Ovary (tissue), 9 donors: ENCODE results near the gene ARHGAP44. TPM values are rescaled to one million over a fixed set of nuclear protein-coding genes. Genes with fewer than 3 reads are reported as not detected.
"Not testable (repeated sequence)": the region's sequence is repeated elsewhere in the genome, so short reads cannot be mapped to it uniquely, and the experiment has no call there.

ENCODE experiments used
- DNase-seq, 5 donors: peaks; one replicate each; pipeline ENCODE4 v3.0.0-alpha.2; 2019 to 2020
- H3K27ac ChIP-seq, 2 donors: fragments of 200-600 bp; one replicate each; pipeline versions ENCODE4 v1.5.1 to v1.8.0; 2019 to 2022
- H3K27me3 ChIP-seq: fragments of 200-600 bp; one replicate; pipeline ENCODE4 v1.8.0; 2022
- H3K36me3 ChIP-seq: fragments of 200-600 bp; sonication (generic); one replicate; pipeline ENCODE4 v1.5.1; 2019
- H3K4me1 ChIP-seq: one replicate; pipeline ENCODE4 v1.8.1; 2013; ENCODE audit warnings: mild to moderate bottlenecking, moderate library complexity; ENCODE audit not compliant: insufficient read depth
- H3K4me3 ChIP-seq: fragments of 200-600 bp; sonication (generic); one replicate; pipeline ENCODE4 v1.5.1; 2017
- H3K9me3 ChIP-seq, 2 donors: fragments of 200-600 bp in 1 of 2; sonication (generic) in 1 of 2; one replicate each; pipeline versions ENCODE4 v1.5.1 to v1.8.1; 2013 to 2019; ENCODE audit warnings: mild to moderate bottlenecking in 1 of 2, moderate library complexity in 1 of 2
- EP300 ChIP-seq: sonication (generic); formaldehyde crosslinking; IDR thresholded peaks from one replicate; pipeline ENCODE4 v1.6.1; 2017; ENCODE audit warnings: antibody characterized with exemption
- POLR2A ChIP-seq: fragments of 450-650 bp; IDR thresholded peaks from one replicate; pipeline ENCODE4 v1.6.1; 2017; ENCODE audit warnings: antibody characterized with exemption, mild to moderate bottlenecking, moderate library complexity
- WGBS, 3 donors: extraction: QIAGEN DNeasy Blood & Tissue Kit in 1 of 3; methylation state at CpG; one replicate each; pipeline versions ENCODE4 v1.1.5 to v1.1.7; 2013 to 2017; 5-methylcytosine and 5-hydroxymethylcytosine counted together
- intact Hi-C, 4 donors: fragments of 100-400 bp; cut with DNase I; formaldehyde crosslinking; loops; one replicate each; pipeline versions ENCODE4 v1.11.0 to v1.15.1; 2022 to 2023
- polyA plus RNA-seq, 2 donors: library from polyadenylated mRNA; stranded (reverse); fragments of 200-250 nt in 1 of 2; fragments of 350-450 nt in 1 of 2; fragmentation: Illumina TruSeq in 1 of 2; extraction: RNeasy Lipid Tissue Mini Kit (QIAGEN cat#74804) in 1 of 2; gene quantifications; one replicate each; pipeline ENCODE4 v1.2.3, GENCODE V29; 2013 to 2014
- total RNA-seq, 7 donors: library from RNA; depleted of rRNA in 2 of 7; stranded (reverse); fragments of >200 nt in 2 of 7; fragmentation: NEBNext Ultra II Directional in 3 of 7; extraction: Animal tissue kit (Norgen Biotek cat#: 25700) in 3 of 7; gene quantifications; one replicate each; pipeline versions ENCODE4 v1.1.0 to v1.2.4, GENCODE V29; 2016 to 2023
- TF ChIP-seq, protein P1 (sequence below), 3 donors: fragments of 450-650 bp in 2 of 3; fragments of 200-600 bp in 1 of 3; IDR thresholded peaks; one replicate each; pipeline versions ENCODE4 v1.5.1 to v1.8.0; 2016 to 2022; ENCODE audit warnings: antibody characterized with exemption in 3 of 3, mild to moderate bottlenecking in 1 of 3
- donor health status: DM: no; HTN: no; CAD: no; lungs with moderate emphysema.
- donor health status: DM: no; HTN: no; CAD: no.
- donor health status: Bipolar disorder and iron deficiency.
- donor health status: DM: yes; HTN: yes; CAD: no.
- donor health status: DM: no; HTN: no; CAD: no.
- donor health status: DM: yes; HTN: yes; CAD: no.

ARHGAP44 gene
- total and polyA plus RNA-seq, 9 donors, result 6.8 to 16.5 (median 9.9) TPM

DNA sequence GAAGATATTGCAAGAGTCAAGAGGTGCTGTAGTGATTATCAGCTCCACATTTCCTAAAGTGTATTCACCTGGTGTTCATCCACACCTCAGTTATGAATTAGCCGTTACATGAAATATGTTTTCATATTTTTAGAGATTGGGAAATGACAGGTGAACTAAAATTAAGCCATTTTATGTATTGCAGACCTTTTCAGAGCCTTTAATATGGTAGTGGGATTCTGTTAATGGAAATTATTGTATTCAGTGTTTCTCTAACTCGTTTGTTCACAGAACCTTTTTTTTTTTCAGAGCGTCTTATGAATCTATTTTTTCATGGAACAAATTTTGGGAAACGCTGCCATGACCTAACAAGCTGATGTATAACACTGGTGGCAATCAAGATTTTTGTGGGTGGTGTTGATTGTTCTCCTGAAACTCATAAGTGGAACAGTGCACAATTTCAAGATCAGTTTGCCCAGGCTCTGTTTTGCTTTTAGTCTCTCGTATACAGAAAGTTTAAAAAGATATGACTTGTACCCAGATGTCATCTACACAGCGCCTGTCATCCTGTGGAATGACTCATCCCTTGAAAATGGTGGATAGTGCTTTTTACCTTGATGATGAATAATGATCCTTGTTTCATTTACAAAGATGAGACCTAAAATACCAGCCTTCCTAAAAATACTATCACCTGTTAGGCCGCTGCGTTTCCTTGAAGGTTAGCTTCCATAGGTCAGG is 88.8 kb downstream of the ARHGAP44 start:
- Histone ChIP-seq H3K27ac (no peak overlapping the region), H3K4me3 (no peak overlapping the region), H3K27me3 (no peaks in the 10 kb centered on the region), H3K4me1 (no peaks in the 10 kb centered on the region), H3K9me3 (no peaks in the 10 kb centered on the region), H3K36me3 (no peaks in the 10 kb centered on the region)
- DNase-seq, result no peak
- WGBS, 3 donors, result 78 to 81% (median 81%) methylated on average over 8 of the region's 8 CpGs
- TF ChIP-seq EP300 (no peak), POLR2A (no peak)
- TF ChIP-seq, protein P1, sequence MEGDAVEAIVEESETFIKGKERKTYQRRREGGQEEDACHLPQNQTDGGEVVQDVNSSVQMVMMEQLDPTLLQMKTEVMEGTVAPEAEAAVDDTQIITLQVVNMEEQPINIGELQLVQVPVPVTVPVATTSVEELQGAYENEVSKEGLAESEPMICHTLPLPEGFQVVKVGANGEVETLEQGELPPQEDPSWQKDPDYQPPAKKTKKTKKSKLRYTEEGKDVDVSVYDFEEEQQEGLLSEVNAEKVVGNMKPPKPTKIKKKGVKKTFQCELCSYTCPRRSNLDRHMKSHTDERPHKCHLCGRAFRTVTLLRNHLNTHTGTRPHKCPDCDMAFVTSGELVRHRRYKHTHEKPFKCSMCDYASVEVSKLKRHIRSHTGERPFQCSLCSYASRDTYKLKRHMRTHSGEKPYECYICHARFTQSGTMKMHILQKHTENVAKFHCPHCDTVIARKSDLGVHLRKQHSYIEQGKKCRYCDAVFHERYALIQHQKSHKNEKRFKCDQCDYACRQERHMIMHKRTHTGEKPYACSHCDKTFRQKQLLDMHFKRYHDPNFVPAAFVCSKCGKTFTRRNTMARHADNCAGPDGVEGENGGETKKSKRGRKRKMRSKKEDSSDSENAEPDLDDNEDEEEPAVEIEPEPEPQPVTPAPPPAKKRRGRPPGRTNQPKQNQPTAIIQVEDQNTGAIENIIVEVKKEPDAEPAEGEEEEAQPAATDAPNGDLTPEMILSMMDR (IDR thresholded peaks at IDR 0.05), result no peak
- intact Hi-C loops, result no loop called here

DNA sequence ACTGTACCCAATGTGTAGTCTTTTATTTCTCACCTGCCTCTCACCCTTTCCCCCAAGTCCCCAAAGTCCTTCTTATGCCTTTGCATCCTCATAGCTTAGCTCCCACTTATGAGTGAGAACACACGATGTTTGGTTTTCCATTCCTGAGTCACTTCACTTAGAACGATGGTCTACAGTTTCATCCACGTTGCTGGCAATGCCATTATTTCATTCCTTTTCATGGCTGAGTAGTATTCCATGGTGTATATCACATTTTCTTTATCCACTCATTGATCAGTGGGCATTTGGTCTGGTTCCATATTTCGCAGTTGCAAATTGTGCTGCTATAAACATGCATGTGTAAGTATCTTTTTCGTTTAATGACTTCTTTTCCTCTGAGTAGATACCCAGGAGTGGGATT is 89.8 kb downstream of the ARHGAP44 start:
- H3K4me3 ChIP-seq, H3K36me3 ChIP-seq, H3K27ac ChIP-seq, H3K27me3 ChIP-seq, intact Hi-C loops, H3K4me1 ChIP-seq, H3K9me3 ChIP-seq, DNase-seq: not testable (repeated sequence)
- WGBS, 3 donors, result 90 to 95% (median 94%) methylated on average over 5 of the region's 5 CpGs

DNA sequence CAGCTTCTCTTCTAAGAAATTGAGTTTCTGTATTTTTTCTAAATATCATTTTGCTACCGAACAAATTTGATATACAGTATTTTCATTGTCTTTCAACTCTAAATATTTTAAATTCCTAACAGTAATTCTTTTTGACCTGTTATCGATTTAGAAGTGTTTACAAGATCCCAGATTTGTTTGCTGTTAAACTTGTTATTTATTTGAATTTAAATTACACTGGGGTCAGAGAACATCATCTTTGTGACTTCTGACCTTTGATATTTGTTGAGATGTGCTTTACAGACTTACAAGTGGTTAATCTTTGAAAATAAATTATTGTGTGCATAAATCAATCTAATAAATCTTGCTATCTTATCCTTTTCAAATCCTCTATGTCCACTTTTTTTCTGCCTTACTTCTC is 94.2 kb downstream of the ARHGAP44 start:
- intact Hi-C loops, result no loop called here
- no peaks in the 10 kb centered on the region for H3K4me1 ChIP-seq
- H3K36me3 ChIP-seq, result no peaks in the 10 kb centered on the region
- no peak overlapping the region for H3K4me3 ChIP-seq
- no peak for DNase-seq
- TF ChIP-seq EP300 (no peak), POLR2A (no peak)
- TF ChIP-seq, protein P1 (IDR thresholded peaks at IDR 0.05), result no peak
- no peak overlapping the region for H3K27ac ChIP-seq
- 69 to 74% (median 72%) methylated on average over 2 of the region's 2 CpGs for WGBS, 3 donors
- H3K27me3 ChIP-seq, result no peaks in the 10 kb centered on the region
- no peaks in the 10 kb centered on the region for H3K9me3 ChIP-seq

DNA sequence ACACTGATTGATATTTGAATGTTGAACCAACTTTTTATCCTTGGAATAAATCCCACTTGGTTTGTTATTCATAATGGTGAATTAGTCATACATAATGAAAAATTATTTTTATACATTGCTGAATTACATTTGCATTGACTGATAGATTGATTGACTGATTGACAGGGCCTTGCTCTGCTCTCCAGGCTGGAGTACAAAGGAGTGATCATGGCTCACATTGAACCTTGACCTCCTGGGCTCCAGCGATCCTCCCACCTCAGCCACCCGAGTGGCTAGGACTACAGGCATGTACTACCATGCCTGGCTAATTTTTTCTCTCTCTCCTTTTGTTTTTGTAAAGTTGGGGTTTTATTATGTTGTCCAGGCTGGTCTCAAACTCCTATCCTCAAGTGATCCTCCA is 97.8 kb downstream of the ARHGAP44 start:
- Histone ChIP-seq H3K27ac (no peak overlapping the region), H3K36me3 (no peaks in the 10 kb centered on the region), H3K9me3 (no peaks in the 10 kb centered on the region), H3K27me3 (no peaks in the 10 kb centered on the region), H3K4me1 (no peaks in the 10 kb centered on the region), H3K4me3 (no peak overlapping the region)
- no peak for DNase-seq
- intact Hi-C loops, result no loop called here
- TF ChIP-seq EP300 (no peak), POLR2A (no peak)
- TF ChIP-seq, protein P1 (IDR thresholded peaks at IDR 0.05), result no peak
- 82 to 94% (median 89%) methylated on average over 2 of the region's 2 CpGs for WGBS, 3 donors

DNA sequence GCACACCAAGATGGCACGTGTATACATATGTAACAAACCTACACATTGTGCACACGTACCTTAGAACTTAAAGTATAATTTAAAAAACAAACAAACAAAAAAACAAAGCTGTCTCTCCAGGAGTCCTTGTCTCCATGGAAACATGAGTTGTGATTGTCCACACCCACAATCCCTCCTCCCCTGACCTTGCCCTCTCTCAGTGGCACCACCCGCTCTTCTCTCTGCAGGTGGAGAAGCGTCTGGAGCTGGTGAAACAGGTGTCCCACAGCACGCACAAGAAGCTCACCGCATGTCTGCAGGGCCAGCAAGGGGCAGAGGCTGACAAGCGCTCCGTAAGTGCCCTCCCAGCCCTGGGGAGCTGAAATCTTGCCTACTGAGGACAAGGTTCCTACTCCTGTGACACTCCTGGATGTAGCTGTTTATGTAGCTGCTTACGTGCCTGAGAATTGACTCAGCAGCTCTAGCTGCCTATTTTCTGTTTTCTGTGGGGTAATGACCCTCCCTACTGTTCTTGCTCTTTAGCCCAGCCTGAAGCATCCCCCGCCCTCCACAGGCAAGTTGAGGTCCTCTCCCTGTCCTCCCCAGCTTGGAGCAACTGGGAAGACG is 107.0 kb downstream of the ARHGAP44 start:
- H3K4me1 ChIP-seq, result no peaks in the 10 kb centered on the region
- no peak for DNase-seq
- H3K27me3 ChIP-seq, result no peaks in the 10 kb centered on the region
- H3K27ac ChIP-seq, result no peak overlapping the region
- H3K4me3 ChIP-seq, result no peak overlapping the region
- intact Hi-C loops, result no loop called here
- TF ChIP-seq EP300 (no peak), POLR2A (no peak)
- TF ChIP-seq, protein P1 (IDR thresholded peaks at IDR 0.05), result no peak
- H3K9me3 ChIP-seq, result no peaks in the 10 kb centered on the region
- H3K36me3 ChIP-seq, result no peaks in the 10 kb centered on the region
- 93 to 96% (median 95%) methylated on average over 11 of the region's 11 CpGs for WGBS, 3 donors
